ENCODE measurements around the gene GSS. TPM values are rescaled to one million over a fixed set of nuclear protein-coding genes. Genes with fewer than 3 reads are reported as not detected.

GSS gene
- total and polyA plus RNA-seq, 2 of the 8 experiments (the other 6 are each of a cell fraction or from before 2014, with no cell fraction given): 34.6 to 43.2 TPM

DNA sequence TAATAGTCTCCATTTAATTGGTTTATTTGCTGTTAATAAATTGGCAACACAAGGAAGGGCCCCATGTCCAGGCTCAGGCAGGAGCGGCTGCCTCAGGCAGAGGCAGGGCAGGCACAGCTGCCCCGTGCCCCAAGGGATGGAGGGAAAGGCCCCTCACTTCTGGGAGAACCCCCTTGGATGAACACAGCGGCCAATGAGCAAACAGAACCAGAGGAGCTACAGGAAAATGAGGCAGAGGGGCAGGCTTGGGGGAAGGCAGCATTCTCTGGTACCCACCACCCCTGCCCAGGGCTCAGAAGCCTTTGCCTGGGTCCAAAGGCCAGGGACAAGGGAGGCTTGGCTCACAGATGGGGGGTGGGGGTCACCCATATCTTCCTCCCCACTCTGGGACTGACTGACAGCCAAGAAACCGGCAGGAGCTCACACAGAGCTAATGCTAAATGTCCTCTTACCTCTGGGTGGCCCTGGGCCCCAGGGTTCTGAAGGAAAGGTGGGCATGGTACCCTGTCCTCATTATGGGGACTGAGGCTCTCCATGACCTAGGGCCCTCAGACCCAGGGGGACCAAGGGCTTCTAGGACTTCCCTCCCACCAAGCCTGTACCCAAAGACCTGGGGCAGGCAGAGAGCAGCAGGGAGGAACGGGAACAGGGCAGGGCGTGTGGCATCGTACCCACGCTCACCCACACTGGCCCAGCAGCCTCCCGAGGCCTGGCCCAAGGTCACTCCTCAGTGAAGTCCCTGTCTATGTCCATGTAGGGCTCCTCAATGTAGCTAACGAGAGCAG, 47.0 kb upstream of the GSS start:
- Histone ChIP-seq H3K27ac (ENCODE audit: low read depth, low read length) (no peak overlapping the region), H3K4me3 (ENCODE audit: extremely low read depth in 1 of 4, insufficient read depth in 2 of 4, low read depth in 3 of 4, low read length in 4 of 4) (no peak overlapping the region), H2BK12ac (ENCODE audit: low read depth, low read length) (no peak overlapping the region), H3K79me1 (ENCODE audit: low read depth, low read length) (no peaks in the 10 kb centered on the region), H2BK15ac (ENCODE audit: low read length) (no peak overlapping the region), H3K4me1 (replicated peaks in 1 of 4; ENCODE audit: control insufficient read depth in 3 of 4, insufficient read depth in 4 of 4, low read length in 3 of 4) (peaks cover 0 to 2% (median 0%) of the 10 kb centered on the region in 4 experiments; a peak in 2 of 7 replicates), H4K91ac (replicated peaks; ENCODE audit: insufficient read length, low read length) (no peak overlapping the region), H2AK5ac (ENCODE audit: low read depth, low read length) (no peak overlapping the region), H2BK5ac (ENCODE audit: low read depth, low read length) (no peak overlapping the region), H3K14ac (ENCODE audit: insufficient read length) (no peak overlapping the region), H4K8ac (ENCODE audit: extremely low read depth, insufficient read depth, low read length) (no peak overlapping the region; the same call in 1 of the 2 replicates), H3K4me2 (ENCODE audit: insufficient read depth in 1 of 2, low read depth in 2 of 2, low read length in 2 of 2) (no peak overlapping the region), H3K23me2 (ENCODE audit: low read depth, low read length) (no peaks in the 10 kb centered on the region; the same call in 1 of the 2 replicates), H3K56ac (replicated peaks; ENCODE audit: insufficient read length, low read depth, low read length) (no peak overlapping the region), H4K20me1 (replicated peaks in 1 of 2; ENCODE audit: control insufficient read depth in 1 of 2, insufficient read depth in 2 of 2, low read length in 2 of 2) (peaks cover 5 to 6% of the 10 kb centered on the region in 2 experiments), H2BK20ac (ENCODE audit: low read length) (no peak overlapping the region), H3K4ac (replicated peaks; ENCODE audit: insufficient read length, low read depth, low read length) (no peak overlapping the region), H3K9me3 (ENCODE audit: insufficient read depth in 2 of 2, low read depth in 1 of 2, low read length in 1 of 2) (no peaks in the 10 kb centered on the region), H2BK120ac (replicated peaks; ENCODE audit: low read depth, low read length) (no peak overlapping the region), H3K18ac (ENCODE audit: extremely low read depth, low read length) (no peak overlapping the region), H2AFZ (ENCODE audit: low read length) (no peak overlapping the region), H3K9ac (replicated peaks in 1 of 4; ENCODE audit: extremely low read depth in 1 of 4, low read depth in 3 of 4, low read length in 3 of 4) (no peak overlapping the region), H3K36me3 (ENCODE audit: control insufficient read depth in 2 of 4, insufficient read depth in 4 of 4, low read length in 3 of 4) (peaks cover 13 to 62% (median 43%) of the 10 kb centered on the region in 4 experiments), H3K23ac (ENCODE audit: insufficient read length) (no peak overlapping the region), H3K27me3 (replicated peaks in 1 of 4; ENCODE audit: control insufficient read depth in 3 of 4, extremely low read depth in 1 of 4, insufficient read depth in 3 of 4, low read length in 3 of 4) (no peaks in the 10 kb centered on the region), H4K5ac (ENCODE audit: insufficient read length, low read depth, low read length) (no peak overlapping the region), H3K79me2 (ENCODE audit: control insufficient read depth in 1 of 2, insufficient read depth in 2 of 2, low read length in 2 of 2) (no peaks in the 10 kb centered on the region)
- ChIA-PET CTCF (ENCODE audit: partially characterized antibody) (interaction anchor here (0.6 to 4.1 kb wide), 15 partner anchors 9 to 586 kb away, joined by 3 to 54 read pairs (median 6); partner anchors contain the start of genes ACSS2 and GGT7), POLR2A (ENCODE audit: partially characterized antibody) (interaction anchor here (1.0 kb wide), 1 partner anchor 15 kb away, joined by 3 read pairs; no protein-coding TSS in a partner anchor)
- WGBS, 2 experiments (ENCODE audit: extremely low coverage in 1 of 2, insufficient coverage in 1 of 2, insufficient read length in 1 of 2, insufficient replicate concordance in 2 of 2, low coverage in 1 of 2, low lambda C conversion rate in 2 of 2, missing lambda C conversion rate in 1 of 2): 95% methylated on average over 10 of the region's 10 CpGs; no CpG with 5 or more reads in 1 of the 2 experiments
- no peak for FAIRE-seq
- TF ChIP-seq, protein P1, sequence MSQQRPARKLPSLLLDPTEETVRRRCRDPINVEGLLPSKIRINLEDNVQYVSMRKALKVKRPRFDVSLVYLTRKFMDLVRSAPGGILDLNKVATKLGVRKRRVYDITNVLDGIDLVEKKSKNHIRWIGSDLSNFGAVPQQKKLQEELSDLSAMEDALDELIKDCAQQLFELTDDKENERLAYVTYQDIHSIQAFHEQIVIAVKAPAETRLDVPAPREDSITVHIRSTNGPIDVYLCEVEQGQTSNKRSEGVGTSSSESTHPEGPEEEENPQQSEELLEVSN (IDR thresholded peaks at IDR 0.05): no peak
- TF ChIP-seq KDM5A (IDR thresholded peaks at IDR 0.05; ENCODE audit: low read length): no peak
- DNase-seq (ENCODE audit: low read depth in 1 of 2, low spot score in 2 of 2): no peak

Data from H1 (cell line).